Omental fat pad (tissue), 4 donors: ENCODE measurements around the gene POR. TPM values are rescaled to one million over a fixed set of nuclear protein-coding genes. Genes with fewer than 3 reads are reported as not detected.
"Not testable (repeated sequence)": the region's sequence is repeated elsewhere in the genome, so short reads cannot be mapped to it uniquely, and the experiment has no call there.

Experiments
- ATAC-seq: fragments of 150-250 bp; one replicate; pipeline ENCODE4 v1.9.1; 2016; ENCODE audit warnings: mild to moderate bottlenecking, moderate library complexity; ENCODE audit not compliant: low FRiP score
- DNase-seq: peaks from one replicate; pipeline ENCODE4 v3.0.0-alpha.2; 2019; ENCODE audit warnings: low spot score
- CTCF ChIP-seq, 3 donors: fragments of 450-650 bp; IDR thresholded peaks; one replicate each; pipeline ENCODE4 v1.5.1; 2016 to 2017; ENCODE audit warnings: antibody characterized with exemption in 3 of 3, mild to moderate bottlenecking in 3 of 3, moderate library complexity in 2 of 3
- total RNA-seq, 4 donors: library from RNA; depleted of rRNA; stranded (reverse); fragments of >200 nt; gene quantifications; one replicate each; pipeline ENCODE4 v1.1.0, GENCODE V29; 2016

Gene POR
- total RNA-seq, 4 donors from 2014 or later: 105 to 243 (median 150) TPM

- ATAC-seq (no peak), DNase-seq (peak; percentile 3)
- no peak for TF ChIP-seq CTCF (IDR thresholded peaks at IDR 0.05)
These were observed 81.0 kb downstream of the POR start for GRCh38 chr7:75995996-75996395.

- DNase-seq (no peak), ATAC-seq (no peak)
- TF ChIP-seq CTCF (IDR thresholded peaks at IDR 0.05): no peak
These were observed 81.5 kb downstream of the POR start for GRCh38 chr7:75996476-75996875.

- DNase-seq: no peak
- ATAC-seq: no peak
- no peak for TF ChIP-seq CTCF (IDR thresholded peaks at IDR 0.05)
These were observed 83.1 kb downstream of the POR start for GRCh38 chr7:75998038-75998437.

GRCh38 chr7:76000566-76000965 lies 85.6 kb downstream of the POR start:
- no peak for TF ChIP-seq CTCF (IDR thresholded peaks at IDR 0.05)
- ATAC-seq (no peak), DNase-seq (no peak)

GRCh38 chr7:76002139-76002538 lies 87.2 kb downstream of the POR start:
- no peak for TF ChIP-seq CTCF (IDR thresholded peaks at IDR 0.05)
- ATAC-seq: no peak

GRCh38 chr7:76002822-76003221 lies 87.9 kb downstream of the POR start:
- no peak for TF ChIP-seq CTCF (IDR thresholded peaks at IDR 0.05)
- DNase-seq (no peak), ATAC-seq (no peak)

More at GRCh38 chr7:76002139-76002538, 87.2 kb downstream of the POR start:
- DNase-seq: no peak

- no peak for ATAC-seq
- no peak for TF ChIP-seq CTCF (IDR thresholded peaks at IDR 0.05)
- no peak for DNase-seq
These were observed 88.4 kb downstream of the POR start for GRCh38 chr7:76003351-76003750.

- not testable (repeated sequence) for ATAC-seq, DNase-seq
These were observed 90.0 kb downstream of the POR start for GRCh38 chr7:76005004-76005403.
